Measurements from ENCODE around the gene PFKL.
"Not testable (repeated sequence)": the region's sequence is repeated elsewhere in the genome, so short reads cannot be mapped to it uniquely, and the experiment has no call there.

PFKL gene

DNA sequence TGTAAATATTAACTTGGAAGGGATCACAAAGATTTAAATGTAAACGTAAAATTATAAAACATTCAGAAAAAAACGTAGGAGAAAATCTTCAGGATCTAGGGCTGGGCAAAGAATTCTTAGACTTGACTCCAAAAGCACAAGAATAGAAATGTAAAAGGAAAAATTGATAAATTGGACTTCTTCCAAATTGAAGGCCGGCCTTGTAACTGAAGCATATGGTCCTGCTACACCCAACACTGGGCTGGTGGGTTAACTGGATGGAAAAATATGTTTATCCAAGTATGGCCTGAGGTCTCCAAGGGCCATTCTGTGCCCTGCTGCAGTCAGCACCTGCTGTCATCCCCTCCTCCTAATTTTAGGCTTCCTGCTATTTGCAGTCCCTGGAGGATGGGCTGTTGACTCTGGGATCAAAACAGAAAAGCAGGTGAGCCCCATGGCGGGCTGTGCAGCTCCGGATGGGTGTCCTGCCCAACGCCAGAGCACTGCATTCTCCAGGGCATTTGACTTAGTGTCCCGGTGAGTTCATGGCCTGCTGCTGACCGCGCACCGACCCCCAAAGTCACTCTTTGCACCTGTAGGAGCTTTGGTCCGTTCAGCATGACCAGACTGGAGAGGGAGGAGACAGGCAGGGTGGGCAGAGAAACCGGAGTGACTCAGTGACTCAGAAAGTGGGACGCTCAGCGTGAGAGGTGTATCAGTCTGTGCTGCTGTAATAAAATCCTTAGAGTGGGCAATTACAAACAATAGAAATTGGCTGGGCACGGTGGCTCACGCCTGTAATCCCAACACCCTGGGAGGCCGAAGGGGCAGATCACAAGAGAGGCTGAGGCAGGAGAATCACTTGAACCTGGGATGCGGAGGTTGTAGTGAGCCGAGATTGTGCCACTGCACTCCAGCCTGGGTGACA lies 20.2 kb upstream of the PFKL start:
- DNase-seq, result no peak

DNA sequence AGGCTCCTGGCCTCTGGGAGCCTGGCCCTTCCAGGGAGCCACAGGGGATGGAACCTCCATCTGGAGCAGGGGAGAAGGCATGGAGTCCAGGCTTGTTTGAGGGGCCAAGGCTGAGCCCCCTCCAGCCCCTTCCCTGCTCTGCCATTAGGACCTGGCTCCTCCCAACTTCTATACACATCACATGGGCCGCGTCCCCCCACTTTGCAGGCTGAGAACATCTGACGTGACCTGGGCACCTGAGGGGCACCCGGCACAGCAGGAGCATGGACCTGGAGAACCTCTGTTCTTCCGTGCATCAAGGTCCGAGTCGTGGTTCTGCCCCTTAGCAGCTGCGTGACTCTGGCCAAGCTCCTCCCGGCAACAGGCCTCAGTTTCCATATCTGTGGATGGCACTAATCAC lies 18.1 kb upstream of the PFKL start:
- DNase-seq, result no peak

DNA sequence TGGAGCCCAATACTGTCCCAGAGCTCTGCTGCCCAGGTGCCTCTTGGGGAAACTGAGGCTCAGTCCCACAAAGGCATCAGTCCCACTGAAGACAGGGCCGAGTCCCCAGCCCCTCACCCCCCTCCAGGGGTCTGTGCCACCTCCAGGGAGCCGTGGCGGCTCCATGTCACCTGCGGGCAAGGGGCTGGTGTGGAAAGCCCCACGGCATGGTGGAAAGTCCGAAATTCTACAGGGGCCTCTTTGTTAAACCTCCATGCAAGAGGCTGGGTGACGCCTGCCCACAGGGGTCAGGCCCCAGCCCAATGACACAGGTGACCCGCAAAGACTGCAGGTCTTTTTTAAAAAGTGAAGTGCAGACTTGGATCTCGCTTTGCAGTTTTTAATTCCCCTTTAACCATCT lies 17.5 kb upstream of the PFKL start:
- no peak for DNase-seq

DNA sequence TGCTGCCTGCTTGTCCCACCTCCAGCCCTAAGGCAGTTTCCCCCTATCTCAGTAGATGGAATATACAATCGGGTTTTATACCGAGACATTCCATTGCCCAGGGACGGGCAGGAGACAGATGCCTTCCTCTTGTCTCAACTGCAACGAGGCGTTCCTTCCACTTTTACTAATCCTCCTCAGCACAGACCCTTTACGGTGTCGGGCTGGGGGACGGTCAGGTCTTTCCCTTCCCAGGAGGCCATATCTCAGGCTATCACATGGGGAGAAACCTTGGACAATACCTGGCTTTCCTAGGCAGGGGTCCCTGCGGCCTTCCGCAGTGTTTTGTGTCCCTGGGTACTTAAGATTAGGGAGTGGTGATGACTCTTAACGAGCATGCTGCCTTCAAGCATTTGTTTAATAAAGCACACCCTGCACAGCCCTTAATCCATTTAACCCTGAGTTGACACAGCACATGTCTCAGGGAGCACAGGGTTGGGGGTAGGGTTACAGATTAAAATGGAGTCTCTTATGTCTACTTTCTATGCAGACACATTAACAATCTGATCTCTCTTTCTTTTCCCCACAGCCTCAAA lies 16.6 kb upstream of the PFKL start:
- DNase-seq, result not testable (repeated sequence)

DNA sequence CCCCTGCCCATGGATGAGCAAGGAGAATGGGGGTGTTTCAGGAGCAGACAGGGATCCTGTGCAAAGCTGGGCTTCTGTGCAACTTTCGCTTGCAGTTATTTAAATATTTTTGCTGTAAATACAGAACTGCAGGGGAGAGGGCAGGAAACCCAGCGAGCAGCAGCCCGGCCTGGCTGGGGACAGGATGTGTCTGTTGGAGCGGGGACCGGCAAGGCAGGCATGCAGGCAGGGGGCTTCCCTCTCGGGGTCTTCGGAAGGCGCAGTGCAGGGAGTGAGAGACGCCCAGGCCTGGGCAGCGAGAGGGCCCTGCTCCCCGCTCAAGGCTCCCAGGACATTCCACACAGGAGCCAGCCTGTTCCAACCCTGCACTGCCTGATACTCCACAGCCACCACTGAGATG lies 15.9 kb upstream of the PFKL start:
- DNase-seq, result no peak

DNA sequence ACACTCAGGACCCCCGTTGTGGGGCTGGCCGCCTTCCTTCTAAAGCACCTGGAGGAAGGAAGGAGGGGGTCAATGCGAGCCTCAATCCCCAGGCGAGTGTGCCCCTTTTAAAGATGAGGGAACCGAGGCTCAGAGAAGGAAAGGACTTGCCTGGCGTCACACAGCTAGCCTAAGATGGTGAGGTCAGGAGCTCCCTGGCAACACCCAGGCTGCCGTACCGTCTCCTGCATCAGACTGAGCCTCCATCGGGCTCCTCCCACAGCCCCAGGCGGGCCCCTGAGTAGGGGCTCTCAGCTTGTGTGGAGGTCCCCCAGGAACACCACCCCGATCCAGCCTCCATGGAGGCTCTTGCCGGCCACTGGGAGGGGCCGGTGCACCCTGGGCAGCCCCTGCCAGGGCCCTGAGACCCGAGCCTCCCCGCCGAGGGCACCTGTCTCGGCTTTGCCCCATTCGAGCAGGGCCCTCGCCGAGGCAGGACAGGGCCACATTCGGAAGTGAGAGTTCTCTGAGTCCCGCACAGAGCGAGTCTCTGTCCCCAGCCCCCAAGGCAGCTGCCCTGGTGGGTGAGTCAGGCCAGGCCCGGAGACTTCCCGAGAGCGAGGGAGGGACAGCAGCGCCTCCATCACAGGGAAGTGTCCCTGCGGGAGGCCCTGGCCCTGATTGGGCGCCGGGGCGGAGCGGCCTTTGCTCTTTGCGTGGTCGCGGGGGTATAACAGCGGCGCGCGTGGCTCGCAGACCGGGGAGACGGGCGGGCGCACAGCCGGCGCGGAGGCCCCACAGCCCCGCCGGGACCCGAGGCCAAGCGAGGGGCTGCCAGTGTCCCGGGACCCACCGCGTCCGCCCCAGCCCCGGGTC lies 14.5 kb upstream of the PFKL start, which contains the start of gene AIRE:
AIRE (plus strand) TSS at position 739 of the 855 bp plus-strand sequence. CDS start 131 bp downstream, outside the sequence.
- no peak for DNase-seq

DNA sequence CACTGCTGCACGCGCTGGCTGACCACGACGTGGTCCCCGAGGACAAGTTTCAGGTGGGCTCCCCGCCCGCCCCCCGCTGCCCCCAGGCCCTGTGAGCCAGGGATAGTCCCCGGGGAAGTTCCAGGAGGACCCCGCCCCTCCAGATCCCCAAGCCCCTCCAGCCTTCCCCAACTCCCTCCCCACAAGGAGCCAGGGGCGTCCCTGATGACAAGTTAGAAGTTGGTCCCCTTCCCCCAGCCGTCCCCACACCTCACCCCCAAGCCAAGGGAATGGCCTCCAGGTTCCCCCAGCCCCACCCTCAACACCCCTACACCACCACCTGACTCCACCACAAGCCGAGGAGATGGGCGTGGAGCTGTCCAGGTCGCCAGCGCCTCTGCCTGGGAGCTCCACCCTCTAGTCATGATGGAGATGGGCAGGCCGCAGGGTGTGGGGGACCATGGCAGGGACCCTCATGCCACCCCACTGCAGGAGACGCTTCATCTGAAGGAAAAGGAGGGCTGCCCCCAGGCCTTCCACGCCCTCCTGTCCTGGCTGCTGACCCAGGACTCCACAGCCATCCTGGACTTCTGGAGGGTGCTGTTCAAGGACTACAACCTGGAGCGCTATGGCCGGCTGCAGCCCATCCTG lies 13.7 kb upstream of the PFKL start:
- no peak for DNase-seq

DNA sequence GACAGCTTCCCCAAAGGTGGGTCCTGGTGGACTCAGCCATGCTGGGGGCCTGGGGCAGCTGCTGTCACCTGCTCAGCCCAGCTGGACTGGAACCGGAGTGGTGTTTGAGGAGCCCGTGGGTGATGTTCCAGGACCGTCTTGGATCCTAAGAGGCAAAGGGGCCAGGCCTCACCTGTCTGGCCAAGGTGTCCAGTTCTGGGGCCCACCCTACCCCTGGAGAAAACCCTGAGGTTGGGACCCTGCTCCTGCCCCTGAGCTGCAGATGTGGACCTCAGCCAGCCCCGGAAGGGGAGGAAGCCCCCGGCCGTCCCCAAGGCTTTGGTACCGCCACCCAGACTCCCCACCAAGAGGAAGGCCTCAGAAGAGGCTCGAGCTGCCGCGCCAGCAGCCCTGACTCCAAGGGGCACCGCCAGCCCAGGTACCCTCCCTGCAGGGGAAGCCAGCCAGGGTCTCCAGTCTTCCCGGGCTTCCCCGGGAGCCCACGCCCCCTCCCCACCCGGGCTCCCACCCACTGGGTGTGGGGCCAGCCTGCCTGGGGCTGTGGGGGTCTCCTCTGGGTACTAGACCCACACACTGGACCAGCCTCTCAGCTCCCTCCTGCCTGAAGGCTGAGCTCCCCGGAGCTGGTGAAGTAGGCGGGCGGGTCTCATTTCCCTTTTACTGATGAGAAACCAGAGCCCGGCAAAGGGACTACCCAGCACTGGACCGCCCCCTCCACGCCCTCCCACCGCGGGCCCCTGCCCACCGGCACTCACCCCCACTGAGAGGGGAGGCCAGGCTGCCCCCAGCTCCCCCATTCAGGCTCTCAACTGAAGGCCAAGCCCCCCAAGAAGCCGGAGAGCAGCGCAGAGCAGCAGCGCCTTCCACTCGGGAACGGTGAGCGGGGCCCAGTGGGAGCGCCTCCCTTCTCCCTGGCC lies 12.9 kb upstream of the PFKL start:
- no peak for DNase-seq

DNA sequence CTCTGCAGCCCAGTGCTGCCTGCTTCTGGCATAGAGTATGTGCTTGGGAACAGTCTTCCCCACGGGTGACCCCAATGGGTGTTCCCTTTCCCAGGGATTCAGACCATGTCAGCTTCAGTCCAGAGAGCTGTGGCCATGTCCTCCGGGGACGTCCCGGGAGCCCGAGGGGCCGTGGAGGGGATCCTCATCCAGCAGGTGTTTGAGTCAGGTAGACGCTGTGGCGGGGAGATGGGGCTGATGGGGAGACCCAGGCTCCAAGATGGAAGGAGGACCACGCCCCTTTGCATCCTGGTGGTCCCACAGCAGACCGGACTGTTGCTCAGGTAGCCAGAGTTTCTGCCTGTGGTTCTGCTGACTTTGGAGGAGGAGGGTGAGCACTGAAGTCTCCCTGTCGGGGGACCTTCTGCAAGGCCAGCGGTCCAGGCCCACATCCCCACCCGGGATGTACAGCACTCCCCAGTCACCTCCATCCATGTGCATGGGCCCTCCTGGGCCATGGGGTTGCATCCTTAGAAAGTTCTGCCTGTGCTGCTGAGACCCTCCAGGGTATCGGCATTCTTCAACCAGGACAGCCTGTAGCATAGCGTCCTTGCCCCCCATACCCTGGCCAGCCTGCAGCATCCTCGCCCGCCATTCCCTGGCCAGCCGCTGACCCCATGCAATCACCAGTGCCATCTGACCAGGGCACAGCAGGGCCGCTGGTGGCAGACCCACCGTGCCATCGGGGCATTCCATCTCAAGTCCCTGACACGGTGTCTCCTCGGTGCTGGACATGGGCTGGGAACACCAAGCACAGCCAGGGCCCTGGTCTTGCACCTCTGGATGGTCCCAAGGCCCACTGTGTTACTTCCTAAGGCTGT lies 11.4 kb upstream of the PFKL start:
- no peak for DNase-seq

DNA sequence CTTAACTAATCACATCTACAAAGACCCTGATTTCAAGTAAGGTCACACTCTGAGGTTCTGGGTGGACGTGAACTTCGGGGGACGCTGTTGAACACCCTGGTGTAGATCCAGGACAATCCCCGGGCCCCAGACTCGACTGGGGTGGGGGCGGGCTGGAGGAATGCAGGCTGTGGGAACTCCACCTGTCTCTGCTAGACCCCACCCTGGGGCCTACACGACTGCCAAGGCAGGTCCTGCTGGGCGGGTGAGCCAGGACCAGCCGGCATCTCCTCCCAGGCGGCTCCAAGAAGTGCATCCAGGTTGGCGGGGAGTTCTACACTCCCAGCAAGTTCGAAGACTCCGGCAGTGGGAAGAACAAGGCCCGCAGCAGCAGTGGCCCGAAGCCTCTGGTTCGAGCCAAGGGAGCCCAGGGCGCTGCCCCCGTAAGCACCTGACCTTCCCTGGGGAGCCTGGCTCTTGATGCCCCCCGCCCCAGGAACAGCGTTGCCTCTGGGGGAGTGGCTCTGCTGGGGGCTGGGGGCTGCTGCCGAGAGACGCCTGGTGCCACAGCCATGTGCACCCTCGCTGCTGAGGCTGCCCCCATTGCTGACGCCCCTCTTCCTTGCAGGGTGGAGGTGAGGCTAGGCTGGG lies 10.4 kb upstream of the PFKL start:
- DNase-seq, result no peak

DNA sequence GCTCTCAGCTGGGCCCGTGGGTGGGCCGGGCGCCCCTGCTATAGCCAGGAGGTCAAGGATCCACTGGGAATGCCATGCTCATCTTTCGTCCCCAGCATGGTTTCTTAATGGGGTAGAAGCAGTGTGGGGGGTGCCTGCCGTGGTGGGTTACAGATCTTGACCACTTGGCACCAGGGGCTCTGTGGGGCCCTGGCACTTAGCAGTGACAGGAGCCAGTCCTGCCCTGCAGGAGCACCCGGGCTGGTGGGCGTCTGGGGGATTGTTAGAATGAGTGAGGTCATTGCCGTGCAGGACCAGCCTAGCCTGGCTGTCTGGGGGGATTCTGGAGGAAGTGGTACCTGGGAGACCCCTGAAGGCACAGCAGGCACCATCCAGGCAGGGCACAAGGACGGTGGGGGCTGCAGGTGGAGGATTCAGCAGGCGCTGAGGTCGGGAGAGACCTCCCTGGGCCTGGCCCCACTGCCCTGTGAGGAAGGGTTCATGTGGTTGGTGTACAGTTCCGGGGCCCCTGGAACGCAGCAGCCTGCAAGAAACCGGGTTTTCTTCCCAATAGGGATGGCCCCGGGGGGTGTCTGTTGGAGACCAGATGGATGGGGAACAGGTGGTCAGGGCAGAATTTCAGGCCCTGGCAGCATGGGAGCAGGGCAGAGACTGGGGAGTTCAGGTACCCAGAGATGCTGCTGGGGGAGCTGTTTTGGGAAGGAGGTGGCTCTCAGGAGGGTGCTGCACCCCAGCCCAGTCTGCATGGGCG lies 9.4 kb upstream of the PFKL start:
- DNase-seq, result no peak

DNA sequence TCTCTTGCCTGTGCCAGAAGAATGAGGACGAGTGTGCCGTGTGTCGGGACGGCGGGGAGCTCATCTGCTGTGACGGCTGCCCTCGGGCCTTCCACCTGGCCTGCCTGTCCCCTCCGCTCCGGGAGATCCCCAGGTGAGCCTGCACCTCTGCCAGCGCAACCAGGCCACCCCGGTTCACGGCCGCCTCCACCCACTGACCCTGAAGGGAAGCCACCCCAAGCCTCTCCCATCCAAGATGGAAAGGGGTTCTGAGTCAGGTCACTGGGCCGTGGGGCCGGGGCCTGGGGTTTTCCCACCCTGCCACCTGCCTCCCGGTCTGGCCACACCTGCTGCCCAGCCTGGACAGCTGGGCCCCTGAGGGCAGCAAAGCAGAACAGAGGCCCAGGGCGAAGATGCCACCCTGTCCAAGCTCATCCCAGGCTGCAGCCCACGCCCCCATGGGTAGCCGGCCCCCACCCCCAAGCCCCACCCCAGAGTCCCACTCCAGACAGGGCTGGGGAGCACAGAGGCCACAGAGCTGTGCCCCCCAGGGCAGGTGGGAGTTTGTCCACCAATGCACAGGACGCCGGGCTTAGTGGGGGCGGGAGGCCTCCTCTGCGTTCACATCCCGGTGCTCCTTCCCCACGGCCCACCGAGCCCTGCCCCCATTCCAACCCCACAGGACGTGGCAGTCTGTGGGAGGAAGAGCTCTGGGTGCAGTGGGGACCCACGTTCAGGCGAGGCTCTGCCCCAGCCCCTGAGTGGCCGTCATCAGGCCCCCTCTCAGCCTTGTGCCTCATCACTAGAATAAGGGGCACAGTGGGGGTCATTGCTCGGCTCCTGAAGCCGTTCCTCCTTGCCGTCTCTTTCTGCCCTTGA lies 8.5 kb upstream of the PFKL start:
- DNase-seq, result no peak

DNA sequence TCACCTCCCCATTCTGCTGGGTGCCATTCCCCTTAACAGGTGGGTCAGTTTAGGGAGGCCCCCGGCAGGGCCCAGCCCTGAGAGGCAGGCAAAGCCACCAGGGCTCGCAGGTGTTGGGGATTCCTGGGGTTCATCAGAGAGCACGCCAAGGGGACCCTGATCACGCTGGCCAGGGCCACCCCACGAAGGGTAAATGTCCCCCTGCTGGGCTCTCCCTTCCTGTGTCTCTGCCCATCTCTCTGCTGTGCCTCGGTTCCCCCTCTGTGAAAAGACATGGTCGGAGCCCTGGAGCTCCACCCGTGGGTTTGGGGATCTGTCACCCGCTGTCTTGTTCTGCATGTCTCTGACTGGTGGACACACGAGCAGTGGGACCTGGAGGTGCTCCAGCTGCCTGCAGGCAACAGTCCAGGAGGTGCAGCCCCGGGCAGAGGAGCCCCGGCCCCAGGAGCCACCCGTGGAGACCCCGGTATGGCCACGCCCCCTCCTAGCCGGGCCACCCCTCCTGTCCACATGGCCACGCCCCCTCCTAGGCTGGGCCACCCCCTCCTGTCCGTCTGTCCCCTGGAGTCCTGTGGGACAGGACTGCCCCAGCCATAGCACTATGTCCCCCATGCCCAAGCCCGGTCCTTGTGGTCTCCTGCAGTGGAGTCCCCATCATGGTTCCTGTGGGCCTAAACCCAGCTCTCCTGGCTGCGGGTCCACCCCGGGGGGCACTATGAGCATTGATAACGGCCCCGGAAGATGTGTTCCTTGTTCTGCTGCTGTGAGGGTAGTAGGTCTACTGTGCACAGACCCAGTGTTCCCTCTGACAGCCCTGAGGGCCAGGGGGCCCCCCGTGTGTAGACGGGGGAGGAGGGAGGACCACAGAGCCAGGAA lies 7.7 kb upstream of the PFKL start:
- DNase-seq, result no peak

DNA sequence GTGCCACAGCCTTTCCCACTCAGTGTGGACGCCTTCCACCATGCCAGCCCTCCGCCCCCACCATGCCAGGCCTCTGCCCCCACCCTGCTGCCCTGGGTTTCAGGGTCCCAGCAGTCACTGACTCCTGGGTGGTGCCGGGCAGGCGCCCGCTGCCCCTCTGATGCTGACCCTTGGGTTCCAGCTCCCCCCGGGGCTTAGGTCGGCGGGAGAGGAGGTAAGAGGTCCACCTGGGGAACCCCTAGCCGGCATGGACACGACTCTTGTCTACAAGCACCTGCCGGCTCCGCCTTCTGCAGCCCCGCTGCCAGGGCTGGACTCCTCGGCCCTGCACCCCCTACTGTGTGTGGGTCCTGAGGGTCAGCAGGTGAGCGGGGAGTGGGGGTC lies 7.0 kb upstream of the PFKL start:
- DNase-seq, result no peak

DNA sequence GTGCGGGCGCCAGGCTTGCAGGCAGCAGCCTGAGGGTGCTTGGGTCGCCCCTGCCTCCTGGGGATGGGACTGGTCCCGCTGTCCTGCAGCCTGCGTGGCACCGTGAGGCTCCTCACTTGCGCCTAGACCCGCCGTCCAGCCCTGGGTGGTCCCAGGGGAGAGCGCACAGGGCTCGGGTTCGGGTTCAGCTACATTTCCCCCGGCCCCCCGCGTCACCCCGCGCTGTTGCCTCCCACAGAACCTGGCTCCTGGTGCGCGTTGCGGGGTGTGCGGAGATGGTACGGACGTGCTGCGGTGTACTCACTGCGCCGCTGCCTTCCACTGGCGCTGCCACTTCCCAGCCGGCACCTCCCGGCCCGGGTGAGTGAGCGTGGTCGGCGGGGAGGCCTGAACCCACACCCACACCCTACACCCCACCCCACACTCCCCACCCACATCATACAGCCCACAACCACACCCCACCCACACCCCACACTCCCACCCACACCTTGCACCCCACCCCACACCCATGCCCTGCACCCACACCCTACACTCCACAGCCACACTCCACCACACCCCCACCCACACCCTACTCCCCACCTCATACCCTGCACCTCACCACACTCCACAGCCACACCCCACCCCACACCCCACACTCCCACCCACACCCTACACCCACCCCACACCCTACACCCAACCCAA lies 6.2 kb upstream of the PFKL start:
- DNase-seq, result peak; percentile 67

DNA sequence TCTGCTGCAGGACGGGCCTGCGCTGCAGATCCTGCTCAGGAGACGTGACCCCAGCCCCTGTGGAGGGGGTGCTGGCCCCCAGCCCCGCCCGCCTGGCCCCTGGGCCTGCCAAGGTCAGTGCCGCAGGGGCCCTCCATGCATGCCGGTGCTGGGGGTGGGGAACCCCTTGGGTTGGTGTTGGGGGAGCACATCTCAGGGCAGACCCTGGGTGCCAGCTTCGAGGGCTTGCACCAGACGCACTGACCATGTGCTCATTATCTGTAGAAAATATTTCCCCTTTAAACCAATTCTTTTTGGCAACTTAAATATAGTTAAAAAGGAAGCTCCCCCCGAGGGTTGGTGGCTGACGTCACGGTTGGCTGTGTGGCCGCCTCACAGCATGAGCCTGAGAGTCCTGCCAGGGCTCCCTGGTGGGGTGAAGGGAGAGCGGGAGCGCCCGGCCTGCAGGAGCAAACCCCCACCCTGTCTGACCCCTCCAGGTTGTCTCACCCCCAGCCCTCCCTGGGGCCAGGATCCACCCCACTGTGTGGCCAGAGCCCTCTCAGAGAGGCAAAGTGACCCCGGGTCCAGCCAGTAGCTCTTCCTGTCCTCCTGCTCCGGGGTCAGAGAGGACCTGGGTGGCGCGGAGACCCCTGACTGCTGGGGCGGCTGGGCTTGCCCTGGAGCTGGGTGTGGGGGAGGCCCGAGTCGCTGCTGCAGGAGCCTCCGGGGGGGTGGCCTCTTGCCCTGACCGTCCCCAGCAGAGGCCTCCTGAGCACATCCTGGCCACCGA lies 5.3 kb upstream of the PFKL start:
- DNase-seq, result peak; percentile 16

All from CD4-positive, alpha-beta T cell treated with Interleukin-10 for 1 hour (primary cell).